LNCAP (cell line): ENCODE data around the gene MFRP.

Experiments
- CTCF ChIP-seq: fragments of 450-650 bp; IDR thresholded peaks from 2 replicates; pipeline ENCODE4 v1.5.1; 2017; ENCODE audit warnings: mild to moderate bottlenecking

The MFRP gene

GRCh38 chr11:119336744-119337469 lies 9.6 kb downstream of the MFRP start:
- no peak for TF ChIP-seq CTCF

GRCh38 chr11:119335655-119336543 lies 10.6 kb downstream of the MFRP start:
- no peak for TF ChIP-seq CTCF

GRCh38 chr11:119335091-119335654 lies 11.3 kb downstream of the MFRP start:
- no peak for TF ChIP-seq CTCF

GRCh38 chr11:119334174-119334930 lies 12.2 kb downstream of the MFRP start, which contains the start of gene RNF26:
TSS of gene RNF26 (plus strand) at chr11:119334527. CDS start at chr11:119335123, 596 bp downstream.
- TF ChIP-seq CTCF = no peak

GRCh38 chr11:119332111-119332765 lies 14.3 kb downstream of the MFRP start:
- TF ChIP-seq CTCF = no peak

GRCh38 chr11:119330237-119330636 lies 16.3 kb downstream of the MFRP start:
- TF ChIP-seq CTCF = no peak
